ENCODE results near the gene MSH5.
"Not testable (repeated sequence)": the region's sequence is repeated elsewhere in the genome, so short reads cannot be mapped to it uniquely, and the experiment has no call there.

MSH5 gene

DNA sequence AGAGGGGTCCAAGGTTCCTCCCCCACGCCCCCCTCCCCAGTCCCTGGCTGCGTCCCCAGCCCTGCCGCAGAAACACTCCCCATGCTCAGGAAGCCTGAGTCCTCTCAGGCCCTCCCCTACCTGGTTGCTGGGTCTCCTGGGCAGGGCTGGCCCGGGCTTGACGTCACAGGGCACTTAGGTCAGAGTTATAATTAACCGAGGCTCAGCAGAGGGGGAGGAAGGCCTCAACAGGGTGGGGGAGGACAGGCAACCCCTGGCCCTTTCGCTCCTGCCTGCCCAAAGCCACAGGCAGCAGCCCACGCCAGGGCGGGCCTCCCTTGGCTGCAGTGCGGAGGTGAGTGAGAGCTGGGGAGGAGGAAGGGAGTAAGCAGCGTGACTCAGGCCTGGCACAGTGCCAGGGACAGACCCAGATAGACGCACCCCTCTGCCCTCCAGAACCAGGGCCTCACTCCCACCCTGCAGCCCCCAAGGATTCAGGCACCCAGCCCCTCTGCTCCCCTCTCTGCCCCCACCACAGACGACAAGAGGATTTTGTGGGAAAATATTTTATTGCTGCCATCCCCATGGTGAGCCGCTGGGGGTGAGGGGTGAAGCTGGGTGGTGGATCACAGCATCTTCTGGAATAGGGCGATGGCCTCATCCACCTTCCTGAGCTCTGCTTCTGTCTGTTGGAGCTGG is 37.3 kb downstream of the MSH5 start, which contains the start of gene VWA7:
TSS of gene VWA7 (minus strand) at position 340 of the 678 bp plus-strand sequence. CDS start 549 bp downstream, outside the sequence.
- DNase-seq (ENCODE audit: low read depth in 1 of 2, low spot score in 1 of 2): peak; percentile 60 to 62

DNA sequence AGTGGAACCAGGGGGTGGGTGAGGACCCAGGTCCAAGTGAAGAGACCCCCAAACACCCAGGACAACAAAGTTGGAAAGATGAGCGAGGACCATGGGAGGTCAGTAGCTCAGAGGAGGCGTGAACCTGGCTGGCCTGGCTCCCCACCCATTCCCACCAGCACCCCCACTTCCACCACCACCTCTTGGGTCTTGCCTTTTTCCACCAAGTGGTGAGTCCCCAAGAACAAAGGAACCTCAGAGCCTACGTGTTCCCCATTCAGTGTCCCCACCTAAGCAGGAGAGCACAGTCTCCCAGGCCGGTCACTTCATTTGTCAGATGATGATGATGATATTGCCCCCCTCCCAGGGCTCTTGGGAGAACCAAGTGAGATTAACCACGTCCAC is 37.9 kb downstream of the MSH5 start:
- DNase-seq (ENCODE audit: low read depth in 1 of 2, low spot score in 1 of 2): no peak

DNA sequence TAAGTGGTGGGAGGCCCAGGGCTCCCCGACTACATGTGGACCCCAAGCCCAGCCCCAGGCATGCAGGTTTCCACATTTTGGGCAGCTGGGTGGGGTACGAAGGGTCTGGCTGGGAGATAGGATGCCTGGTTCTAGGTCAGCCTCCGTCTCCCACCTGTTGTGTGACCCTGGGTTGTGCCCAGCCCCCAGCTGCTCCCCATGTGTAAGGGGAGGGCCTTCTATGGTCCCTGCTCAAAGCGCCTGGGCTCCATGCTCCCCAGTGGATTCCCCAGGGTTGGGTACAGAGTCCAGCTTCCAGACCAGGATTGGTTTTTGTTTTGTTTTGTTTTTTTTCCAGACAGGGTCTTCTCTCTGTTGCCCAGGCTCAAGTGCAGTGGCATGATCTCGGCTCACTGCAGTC is 38.4 kb downstream of the MSH5 start:
- DNase-seq (ENCODE audit: low read depth in 1 of 2, low spot score in 1 of 2): no peak

DNA sequence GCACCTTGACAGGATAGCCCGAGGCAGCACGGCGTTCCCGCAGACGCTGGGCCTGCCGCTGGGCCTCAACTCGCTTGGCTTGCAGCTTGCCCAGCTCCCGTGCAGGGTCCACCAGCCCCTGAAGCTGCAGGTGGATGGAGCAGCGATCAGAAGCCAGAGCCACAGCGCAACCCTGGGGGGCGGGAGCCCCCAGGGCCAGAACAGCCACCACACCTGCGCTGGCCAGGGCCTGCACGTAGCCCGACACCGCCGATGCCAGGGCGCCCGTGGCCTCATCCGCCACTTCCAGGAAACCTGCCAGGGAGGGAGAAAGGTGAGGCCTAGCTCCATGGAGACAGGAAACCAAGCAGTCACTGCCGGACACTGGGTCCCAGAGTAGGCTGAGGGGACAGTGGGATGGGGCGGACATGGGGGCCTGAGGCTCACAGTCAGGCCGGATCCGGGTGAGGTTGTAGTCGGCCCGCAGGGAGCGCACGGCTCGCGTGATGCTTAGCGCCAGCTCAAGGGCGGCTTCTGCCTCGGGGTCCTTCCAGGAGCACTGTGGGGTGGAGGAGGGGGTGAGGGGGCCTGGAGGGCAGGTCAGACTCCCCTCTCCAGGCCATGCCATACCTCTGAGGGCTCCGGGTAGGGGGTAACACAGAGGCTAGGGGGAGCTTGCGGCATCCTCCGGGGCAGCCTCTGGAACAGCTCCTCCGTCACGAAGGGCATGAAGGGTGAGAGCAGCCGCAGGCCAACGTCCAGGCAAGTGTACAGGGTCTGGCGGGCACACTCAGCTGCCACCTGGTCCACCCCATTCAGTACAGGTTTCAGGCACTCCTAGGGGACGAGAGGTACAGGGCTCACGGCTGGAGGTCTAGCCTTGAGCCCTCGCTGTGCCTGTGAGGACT is 39.4 kb downstream of the MSH5 start:
- DNase-seq (ENCODE audit: low read depth in 1 of 2, low spot score in 1 of 2): no peak

DNA sequence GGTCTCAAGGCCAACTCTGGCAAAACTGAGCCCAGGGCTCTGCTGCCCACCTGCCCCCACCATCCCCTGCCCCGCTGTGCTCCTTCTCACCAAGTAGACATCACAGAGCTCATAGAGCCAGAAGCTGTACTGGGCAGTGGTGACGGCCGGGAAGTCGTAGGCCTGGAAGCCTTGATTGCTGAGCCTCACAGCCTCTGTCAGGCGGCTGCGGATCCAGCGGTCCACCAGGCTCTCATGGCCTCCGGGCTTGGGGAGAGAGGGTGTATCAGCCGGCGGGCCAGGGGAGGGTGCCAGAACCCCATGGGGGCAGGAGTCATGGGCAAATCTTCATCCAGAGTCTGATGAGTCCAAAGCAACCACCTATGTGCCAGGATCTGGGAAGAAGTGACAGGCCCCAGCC is 40.1 kb downstream of the MSH5 start:
- no peak for DNase-seq (ENCODE audit: low read depth in 1 of 2, low spot score in 1 of 2)

DNA sequence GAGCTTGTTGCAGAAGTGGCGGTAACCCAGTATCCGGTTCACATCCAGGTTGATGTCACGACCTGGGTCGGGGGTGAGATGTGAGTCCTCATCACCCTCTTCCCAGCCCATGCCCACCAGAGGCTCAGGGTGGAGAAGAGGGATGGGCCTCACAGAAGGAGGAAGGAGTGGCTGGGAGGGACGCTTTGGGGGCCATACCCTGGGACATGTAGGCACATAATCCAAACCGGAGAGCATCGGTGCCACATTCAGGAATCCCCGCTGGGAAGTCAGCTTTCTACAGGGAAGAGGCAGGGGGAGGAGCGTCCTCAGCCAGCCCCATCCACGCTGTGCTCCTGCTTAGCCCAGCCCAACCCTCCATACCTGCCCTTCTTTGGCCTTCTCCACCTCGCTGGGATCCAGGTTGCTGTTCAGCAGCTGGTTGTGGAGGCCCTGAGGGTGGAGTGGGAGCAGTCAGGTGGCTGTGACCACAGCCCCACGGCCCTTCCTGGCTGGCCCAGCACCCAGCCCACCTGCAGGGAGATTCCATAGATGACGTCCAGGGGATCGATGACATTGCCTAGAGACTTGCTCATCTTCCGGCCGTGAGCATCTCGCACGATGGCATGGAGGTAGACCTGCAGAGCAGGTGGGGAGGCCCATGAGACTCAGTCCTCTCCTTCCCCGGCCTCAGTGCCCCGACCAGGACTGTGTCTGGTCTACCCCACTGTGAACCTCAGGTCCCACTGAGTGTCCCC is 40.9 kb downstream of the MSH5 start:
- no peak for DNase-seq (ENCODE audit: low read depth in 1 of 2, low spot score in 1 of 2)

DNA sequence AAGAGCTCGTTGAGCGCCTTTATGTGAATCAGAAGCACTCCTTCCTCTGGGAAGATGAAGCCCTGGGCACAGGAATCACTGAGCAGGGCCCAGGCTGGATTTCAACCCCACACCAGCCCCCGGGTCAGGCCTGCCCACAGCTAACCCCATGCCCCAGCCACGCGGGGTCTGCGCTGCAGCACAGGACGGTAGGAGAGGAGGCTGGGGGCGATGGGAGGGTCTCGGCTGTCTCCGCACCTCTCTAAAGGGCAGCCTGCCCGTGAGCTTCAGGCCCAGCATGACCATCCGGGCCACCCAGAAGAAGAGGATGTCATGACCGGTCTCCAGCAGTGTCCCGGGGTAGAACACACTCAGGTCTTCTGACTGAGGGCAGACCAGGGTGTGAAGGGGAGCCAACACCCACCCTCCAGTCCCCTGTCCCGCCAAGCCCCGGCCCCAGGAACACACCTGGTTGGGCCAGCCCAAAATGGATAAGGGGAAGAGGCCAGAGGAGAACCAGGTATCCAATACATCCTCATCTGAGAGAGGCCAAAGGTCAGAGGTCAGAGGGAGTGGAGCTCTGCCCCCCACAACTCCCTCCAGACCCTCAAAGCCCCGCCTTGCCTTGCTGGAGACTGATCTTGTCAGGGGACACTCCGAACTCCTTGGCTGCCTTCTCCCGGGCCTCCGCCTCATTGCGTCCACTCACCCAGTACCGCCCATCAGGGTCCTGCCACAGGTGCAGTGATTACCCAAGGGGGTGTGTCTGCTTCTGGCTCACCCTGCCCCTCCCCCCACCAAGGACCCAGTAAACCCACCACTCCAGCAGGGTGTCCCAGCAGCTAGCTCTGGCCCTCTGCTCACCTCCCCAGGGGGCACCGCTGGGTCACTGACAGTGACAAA is 41.7 kb downstream of the MSH5 start:
- no peak for DNase-seq (ENCODE audit: low read depth in 1 of 2, low spot score in 1 of 2)

DNA sequence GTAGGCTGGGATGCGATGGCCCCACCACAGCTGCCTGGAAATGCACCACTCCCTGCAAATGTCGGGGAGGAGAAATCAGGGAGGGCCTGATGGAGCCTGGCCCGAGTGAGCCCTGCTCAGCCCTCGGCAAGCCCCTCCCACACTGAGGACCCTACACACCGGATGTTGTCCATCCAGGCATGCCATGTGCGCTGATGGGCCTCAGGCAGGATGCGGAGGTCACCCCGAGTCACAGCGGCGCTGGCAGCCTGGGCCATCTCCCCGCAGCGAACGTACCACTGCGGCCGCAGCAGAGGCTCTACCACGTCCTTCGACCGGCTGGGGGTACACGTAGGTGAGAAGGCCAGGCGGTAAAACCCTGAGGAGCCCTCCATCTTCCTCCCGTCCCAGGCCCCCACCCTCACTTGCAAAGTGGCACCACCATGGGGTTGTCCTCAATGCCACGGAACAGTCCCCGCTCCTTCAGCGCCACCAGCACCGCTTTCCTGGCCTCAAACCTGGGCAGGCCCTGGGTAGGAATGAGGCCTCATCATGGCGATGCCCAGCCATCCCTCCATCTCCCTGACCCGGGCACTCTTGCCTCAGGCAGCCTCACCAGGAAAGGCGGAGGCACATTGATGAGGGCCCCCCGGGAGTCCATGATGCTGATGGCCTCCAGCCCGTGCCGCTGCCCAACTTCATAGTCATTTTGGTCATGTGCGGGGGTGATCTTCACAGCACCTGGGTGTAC is 42.5 kb downstream of the MSH5 start:
- no peak for DNase-seq (ENCODE audit: low read depth in 1 of 2, low spot score in 1 of 2)

DNA sequence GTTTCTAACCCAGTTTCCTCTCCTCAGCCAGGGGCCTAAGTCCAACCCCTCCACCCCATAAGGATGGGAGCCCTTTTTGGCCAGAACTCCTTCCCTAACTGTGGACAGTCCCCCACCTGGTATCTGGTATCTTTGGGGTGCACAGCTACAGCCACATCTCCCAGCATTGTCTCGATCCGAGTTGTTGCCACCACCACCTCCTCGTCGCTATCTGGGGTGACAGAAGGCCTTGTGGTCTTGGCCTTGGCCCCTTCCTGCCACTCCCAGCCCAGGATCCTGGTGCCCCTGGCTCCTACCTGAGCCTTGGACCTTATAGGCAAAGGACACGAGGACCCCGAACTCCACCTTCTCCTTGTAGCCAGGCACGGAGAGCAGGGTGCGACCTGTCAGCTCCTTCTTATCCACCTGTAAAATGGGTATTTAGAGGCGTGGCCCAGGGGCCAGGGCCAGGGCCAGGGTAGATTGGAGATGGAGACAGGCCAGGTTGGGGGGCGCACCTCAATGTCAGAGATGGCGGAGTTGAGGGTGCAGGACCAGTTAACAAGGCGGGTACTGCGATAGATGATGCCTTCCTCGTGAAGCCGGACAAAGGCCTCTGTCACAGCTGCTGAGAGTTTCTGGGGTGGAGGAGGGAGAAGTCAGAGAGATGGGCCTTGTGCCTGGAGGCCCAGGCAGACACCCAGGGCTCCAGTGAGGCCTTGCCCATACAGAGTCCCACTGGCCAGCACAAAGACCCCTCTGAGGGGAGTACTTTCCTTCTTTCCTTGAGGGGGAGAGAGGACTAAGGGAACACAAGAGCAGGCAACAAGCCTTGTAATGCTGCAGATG is 44.5 kb downstream of the MSH5 start:
- no peak for DNase-seq (ENCODE audit: low read depth in 1 of 2, low spot score in 1 of 2)

DNA sequence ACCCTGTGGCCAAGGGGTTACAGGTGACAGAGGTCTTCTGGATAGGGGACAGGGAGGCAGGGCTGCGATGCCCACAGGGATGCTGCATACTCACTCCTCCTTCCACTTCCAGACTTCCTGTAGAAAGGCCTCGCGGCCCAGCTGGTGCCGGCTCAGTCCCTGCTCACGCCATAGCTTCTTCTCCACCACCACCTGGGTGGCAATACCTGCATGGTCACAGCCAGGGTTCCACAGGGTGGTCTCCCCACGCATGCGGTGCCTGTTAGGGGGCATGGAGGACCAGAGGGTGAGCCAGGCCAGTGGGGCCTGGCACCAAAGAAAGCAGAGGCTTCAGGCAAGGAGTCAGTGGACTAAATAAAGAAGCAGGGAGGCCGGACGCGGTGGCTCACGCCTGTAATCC is 45.7 kb downstream of the MSH5 start:
- DNase-seq (ENCODE audit: low read depth in 1 of 2, low spot score in 1 of 2): no peak

DNA sequence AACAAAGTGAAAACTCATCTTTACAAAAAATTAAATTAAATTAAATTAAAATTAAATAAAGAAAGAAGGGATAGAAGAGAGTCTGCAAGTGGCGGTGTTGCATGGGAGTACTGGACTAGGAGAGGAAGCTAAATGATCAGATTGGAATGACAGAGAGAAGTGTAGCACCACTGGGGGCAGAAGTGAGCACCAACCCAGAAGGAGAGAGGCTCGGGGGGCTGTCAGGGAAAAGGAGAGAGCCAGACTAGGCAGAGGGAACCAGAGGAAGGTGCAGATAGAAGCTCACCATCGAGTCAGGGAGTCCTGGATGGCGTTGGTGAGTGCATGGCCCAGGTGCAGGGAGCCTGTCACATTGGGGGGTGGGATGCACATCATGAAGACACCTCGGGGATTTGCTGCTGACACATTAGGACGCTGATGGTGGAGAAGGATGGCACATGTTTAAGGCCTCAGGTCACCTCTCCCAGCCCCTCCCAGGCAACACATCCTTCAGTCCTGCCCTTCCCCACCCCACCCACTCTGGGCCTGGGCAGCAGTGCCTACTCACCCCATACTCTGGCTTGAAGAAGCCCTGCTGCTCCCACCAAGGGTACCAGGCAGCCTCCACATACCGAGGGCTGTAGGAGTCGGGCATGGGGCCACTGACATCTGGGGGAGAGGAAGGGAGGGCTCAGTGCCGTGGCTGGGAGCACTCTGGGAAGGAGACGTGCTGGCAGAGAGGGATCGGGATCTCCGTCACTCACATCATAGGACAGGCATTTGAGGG is 51.7 kb downstream of the MSH5 start:
- DNase-seq (ENCODE audit: low read depth in 1 of 2, low spot score in 1 of 2): no peak

DNA sequence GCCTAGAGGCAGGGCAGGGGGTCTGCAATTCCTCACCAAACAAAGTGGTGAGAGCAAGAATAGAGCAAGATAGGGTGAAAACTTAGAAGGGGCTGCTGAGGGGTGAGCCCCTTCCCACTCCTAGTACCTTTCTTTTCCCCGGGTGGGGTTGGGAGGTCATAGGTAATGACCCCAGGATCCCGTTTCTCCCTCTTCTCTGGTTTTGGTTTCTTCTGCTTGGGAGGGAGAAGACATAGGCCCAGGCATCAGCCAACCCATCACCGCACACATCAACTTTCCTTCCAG is 52.2 kb downstream of the MSH5 start:
- DNase-seq (ENCODE audit: low read depth in 1 of 2, low spot score in 1 of 2): no peak

DNA sequence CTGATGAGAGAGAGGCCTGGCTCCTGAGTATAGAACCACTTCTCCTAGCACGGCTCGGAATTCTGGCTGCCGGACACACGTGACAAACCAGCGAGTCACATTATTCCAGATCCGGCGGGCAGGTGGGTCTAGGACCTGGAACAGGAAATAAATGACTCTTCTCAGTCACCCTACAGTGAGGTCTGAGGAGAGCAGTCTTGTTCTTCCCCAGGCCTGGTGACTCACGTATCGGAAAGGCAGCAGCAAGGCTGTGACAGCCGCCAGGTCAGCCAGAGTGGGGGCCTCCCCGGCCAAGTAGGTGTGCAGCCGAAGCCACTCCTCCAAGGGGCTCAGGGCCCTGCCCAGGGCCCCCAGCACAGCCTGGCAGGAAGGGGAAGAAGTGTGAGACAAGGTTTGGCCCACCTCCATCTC is 53.0 kb downstream of the MSH5 start:
- DNase-seq (ENCODE audit: low read depth in 1 of 2, low spot score in 1 of 2): no peak

DNA sequence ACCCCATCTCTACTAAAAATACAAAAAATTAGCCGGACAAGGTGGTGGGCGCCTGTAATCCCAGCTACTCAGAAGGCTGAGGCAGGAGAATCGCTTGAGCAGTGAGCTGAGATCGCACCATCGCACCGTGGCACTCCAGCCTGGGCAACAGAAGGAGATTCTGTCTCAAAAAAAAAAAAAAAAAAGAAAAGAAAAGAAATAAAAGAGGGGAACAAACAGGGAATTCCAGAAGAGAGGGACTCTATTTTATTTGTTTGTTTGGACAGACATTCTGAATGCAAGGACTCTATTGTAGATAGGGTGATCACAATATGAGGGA is 54.1 kb downstream of the MSH5 start:
- not testable (repeated sequence) for DNase-seq (ENCODE audit: low read depth in 1 of 2, low spot score in 1 of 2)

DNA sequence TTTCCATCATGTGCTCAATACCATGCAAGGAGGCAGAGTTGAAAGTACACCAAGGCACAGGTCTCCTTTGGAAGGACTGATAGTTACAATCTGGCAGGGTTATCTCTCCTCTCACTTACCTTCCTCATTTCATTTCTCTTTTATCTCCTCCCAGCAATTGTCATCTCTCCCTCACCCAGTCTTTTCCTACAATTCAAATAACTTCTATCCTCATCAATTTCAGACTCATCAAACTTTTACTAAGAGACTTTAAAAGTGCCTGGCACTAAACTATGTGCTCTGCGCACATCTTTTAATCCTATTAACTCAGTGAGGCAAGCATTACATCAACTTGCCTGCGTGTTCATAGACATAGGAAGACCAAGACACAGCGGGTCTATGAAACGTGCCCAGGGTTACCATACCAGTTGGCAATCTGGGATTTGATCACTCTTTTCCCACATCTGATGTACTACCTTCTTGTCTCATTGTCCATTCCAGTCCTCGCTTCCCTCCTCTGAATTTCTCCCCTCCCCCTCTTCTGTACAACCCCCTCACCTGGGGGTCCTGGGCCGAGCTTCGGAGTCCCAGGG is 54.6 kb downstream of the MSH5 start:
- DNase-seq (ENCODE audit: low read depth in 1 of 2, low spot score in 1 of 2): no peak

DNA sequence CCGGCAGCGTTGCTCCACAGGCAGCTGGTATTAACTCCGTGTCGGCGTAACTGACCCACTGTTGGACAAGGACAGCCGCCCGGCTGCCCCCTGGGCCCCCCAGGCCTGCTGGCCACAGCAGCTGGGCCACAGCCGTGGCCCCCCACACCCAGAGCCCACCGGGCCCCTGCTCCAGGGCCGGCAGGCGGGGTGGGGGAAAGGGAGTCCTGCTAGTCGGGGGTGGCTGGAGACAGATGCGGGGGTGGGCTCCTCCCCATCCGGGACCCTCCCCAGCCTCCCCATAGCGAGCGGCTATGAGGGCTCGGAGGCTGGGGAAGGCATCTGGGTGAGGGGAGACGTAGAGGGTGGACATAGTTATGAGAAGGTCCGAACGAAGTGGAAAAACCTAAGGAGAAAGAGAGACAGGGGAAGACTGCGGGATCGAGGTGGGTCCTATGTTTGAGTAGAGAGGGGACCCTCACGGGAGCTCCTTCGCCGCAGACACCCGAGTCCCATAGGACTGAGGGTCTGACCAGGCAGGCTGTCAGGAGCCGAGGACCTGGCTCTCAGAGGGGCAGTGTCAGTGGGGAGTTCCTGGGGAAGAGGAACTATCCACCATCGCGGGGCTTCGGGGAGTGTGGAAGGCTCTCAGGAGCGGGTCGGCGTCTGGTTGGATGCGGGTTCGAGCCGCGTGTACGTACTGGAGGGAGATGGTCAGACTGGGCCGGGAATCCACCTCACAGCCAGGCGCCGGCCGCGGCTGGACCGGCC is 55.2 kb downstream of the MSH5 start:
- peak in 1 of 2 donors; percentile 33 for DNase-seq (ENCODE audit: low read depth in 1 of 2, low spot score in 1 of 2)

DNA sequence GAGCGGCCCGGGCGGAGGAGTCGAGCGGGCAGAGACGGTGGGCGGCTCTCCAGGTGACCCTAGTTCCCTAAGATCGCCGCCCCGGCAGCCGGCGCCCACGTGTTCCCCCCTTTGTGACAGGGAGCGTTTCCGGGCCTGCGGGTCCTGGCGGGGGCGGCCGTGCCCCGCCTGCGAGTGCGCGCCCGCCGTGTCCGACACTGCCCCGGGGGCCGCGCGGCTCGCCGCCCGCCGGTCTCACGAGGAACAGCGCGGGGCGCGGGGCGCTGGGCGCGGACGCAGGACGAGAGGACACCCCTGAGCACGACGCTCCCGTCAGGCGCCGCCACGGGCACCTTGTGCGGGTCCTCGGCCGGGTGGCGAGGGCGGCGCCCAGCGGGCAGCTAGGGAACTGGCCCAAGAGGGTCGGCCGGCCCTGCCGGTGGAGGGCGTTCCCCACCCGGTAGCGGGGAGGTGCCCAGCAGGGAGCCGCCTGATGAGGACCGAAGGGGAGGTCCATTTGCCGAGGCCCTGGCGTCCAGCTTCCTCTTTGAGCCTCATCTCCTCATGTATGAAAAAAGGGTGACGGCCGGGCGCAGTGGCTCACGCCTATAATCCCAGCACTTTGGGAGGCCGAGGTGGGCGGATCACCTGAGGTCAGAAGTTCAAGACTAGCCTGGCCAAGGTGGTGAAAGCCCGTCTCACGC is 56.0 kb downstream of the MSH5 start, which contains the start of gene VARS1:
TSS of gene VARS1 (minus strand) at position 137 of the 683 bp plus-strand sequence. CDS start 535 bp downstream, outside the sequence.
- DNase-seq (ENCODE audit: low read depth in 1 of 2, low spot score in 1 of 2): peak; percentile 69 to 72
